Adrenal gland (tissue), 5 donors: Measurements from ENCODE around the gene TMC1.

Experiments
- POLR2A ChIP-seq, 2 donors: fragments of 450-650 bp; IDR thresholded peaks; one replicate each; pipeline ENCODE4 v1.6.1; 2017; ENCODE audit warnings: antibody characterized with exemption in 2 of 2, mild to moderate bottlenecking in 2 of 2, moderate library complexity in 1 of 2
- TF ChIP-seq, protein P1 (sequence below), 6 experiments: fragments of 450-650 bp in 4 of 6; fragments of 200-600 bp in 2 of 6; sonication (generic) in 1 of 6; IDR thresholded peaks; 1 replicate in 5 of 6; 2 replicates in 1 of 6; pipeline versions ENCODE4 v1.5.1 to v1.8.0; 2016 to 2021; ENCODE audit warnings: antibody characterized with exemption in 6 of 6, mild to moderate bottlenecking in 2 of 6, moderate library complexity in 1 of 6
- donor health status: DM: no; HTN: no; CAD: no.

GRCh38 chr9:72751541-72751940 lies 230.1 kb downstream of the TMC1 start:
- TF ChIP-seq, protein P1, sequence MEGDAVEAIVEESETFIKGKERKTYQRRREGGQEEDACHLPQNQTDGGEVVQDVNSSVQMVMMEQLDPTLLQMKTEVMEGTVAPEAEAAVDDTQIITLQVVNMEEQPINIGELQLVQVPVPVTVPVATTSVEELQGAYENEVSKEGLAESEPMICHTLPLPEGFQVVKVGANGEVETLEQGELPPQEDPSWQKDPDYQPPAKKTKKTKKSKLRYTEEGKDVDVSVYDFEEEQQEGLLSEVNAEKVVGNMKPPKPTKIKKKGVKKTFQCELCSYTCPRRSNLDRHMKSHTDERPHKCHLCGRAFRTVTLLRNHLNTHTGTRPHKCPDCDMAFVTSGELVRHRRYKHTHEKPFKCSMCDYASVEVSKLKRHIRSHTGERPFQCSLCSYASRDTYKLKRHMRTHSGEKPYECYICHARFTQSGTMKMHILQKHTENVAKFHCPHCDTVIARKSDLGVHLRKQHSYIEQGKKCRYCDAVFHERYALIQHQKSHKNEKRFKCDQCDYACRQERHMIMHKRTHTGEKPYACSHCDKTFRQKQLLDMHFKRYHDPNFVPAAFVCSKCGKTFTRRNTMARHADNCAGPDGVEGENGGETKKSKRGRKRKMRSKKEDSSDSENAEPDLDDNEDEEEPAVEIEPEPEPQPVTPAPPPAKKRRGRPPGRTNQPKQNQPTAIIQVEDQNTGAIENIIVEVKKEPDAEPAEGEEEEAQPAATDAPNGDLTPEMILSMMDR (IDR thresholded peaks at IDR 0.05): no peak
- TF ChIP-seq POLR2A (IDR thresholded peaks at IDR 0.05): no peak
